NCI-H446 (cell line): ENCODE measurements around the gene ZNF136.
A peak's percentile ranks its signal among the peaks of the same experiment; 100 is the strongest.

Experiments
- DNase-seq, 2 experiments: peaks; one replicate each; lab custom pipeline; 2025; lab: John Stamatoyannopoulos, UW

Gene ZNF136

DNA sequence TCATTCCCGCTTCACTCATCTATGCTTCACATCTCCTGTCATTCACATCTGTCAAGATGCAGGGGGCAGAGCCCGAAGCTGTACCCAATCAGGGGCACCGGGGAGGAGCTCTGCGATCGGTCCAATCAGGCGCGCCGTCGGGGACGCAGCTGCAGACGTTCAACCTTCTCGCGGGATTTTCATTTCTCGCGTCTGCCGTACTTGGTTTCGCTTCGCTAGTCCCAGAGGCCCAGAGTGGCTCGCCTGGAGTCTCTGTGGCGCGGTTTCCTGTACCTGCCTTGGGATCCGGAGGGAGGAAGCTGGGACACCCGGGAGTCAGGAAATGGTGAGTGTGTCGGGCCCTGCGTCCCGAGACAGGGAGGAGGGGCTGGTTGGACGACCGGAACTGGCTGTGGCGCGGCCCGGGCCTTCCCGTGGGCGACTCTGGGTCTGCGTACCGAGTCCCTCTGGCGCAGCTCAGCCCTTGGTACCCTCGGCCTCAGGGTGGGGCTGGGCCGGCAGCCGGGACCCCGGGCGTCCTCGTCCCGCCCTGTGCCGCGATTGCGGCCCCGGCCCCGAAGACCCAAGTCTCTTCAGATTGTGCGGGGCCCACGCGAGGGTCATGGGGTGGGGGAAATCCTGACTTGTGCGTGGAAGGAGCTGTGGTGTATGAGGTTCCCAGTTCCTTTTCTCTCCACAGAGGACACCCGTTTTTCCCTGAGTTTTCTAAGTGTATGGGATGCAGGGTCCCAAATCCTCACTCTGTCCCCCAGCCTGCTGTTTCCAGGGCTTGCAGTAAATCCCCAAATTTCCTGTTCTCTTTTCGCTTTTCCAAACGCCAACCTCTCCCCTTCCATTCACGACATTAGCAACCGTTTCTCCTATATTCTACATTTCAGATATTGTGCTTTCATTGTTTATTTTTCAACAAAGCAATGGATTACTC lies at the start of gene ZNF136:
TSS of gene ZNF136 (plus strand) at position 215 of the 925 bp plus-strand sequence. CDS start at position 323, 108 bp downstream.
- DNase-seq, result peak; percentile 91 to 97

GRCh38 chr19:12113121-12113520 lies 49.8 kb upstream of the ZNF136 start:
- DNase-seq, result no peak

GRCh38 chr19:12117201-12117970 lies 45.5 kb upstream of the ZNF136 start:
- DNase-seq, result no peak

DNA sequence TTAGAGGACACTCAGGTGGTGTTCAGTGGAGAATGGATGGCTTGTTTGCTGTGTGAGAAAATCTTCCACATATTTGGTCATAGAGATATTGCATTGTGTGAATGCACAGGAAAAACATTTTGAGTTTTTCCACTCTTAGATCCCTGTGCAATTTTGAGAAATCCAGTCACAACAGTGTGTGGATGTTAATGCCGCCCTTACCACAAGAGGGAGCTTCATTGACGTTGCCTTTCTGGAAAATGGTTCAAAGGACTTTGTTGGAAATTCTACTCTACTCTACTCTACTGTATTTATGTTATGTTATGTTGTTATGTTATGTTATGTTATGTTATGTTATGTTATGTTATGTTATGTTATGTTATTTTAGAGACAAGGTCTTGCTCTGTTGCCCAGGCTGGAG lies 36.2 kb upstream of the ZNF136 start:
- no peak for DNase-seq

GRCh38 chr19:12133069-12133468 lies 29.8 kb upstream of the ZNF136 start:
- DNase-seq, result no peak

DNA sequence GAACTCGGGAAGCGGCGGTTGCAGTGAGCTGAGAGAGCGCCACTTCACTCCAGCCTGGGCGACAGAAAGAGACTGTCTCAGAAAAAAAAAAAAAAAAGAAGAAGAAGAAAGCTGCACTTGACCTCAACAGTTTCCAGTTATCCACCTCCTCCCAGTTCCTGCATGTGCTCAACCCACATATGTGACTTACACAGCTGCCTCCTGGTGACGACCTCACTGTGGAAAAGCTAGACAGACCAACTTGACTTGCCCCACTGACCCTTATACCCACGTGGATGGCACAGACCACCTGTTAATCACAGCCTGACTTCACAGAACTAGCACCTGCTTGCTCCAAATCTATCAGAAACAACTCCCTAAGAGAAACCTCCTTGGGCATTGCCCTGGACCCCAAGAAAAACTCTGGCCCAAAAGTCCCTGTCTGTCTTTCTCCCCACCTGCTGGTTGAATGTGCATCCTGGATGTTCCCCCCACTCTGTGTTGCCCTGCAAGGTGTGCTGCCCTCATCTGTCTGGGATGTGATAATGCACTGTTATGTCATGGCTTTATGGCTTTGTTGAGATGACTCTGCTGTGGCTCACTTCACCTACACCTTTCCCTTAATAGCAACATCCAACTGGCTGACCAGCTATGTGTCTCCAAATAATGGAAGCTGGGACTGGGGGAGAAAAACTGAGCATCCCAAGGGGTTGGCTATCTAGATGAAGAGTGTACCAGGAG lies 25.5 kb upstream of the ZNF136 start:
- DNase-seq, result no peak

- no peak for DNase-seq
Observed at GRCh38 chr19:12139269-12139668, 23.6 kb upstream of the ZNF136 start.

DNA sequence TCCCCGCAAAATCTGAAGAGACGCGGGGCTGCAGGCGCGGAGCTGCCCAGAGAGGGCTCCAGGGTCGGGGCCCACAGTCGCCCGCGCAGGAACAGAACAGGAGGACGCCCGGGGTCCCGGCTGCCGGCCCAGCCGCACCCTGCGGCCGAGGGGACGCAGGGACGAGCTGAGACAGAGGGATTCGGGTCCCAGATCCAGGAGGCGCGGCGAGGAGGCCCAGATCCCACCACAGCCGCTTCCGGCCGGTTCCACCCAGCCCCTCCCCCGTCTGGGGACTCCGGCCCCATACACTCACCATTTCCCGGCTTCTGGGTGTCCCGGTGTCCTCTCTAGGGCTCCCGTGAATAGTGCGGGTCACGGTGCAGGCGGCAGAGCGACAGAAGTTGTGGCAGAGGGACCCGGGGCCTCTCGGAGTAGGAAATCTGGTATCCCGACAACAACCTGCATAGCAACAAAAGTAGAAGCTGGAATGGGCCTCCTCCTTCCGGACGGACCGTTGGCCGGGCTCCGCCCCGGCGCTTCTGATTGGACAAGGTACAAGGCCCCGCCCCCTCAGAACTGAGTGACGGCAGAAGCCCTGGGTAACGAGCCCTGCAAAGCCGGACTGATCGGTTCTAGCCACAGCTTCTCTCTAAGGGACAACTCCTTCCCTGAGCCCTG lies 22.9 kb upstream of the ZNF136 start, which contains the start of gene ZNF20:
TSS of gene ZNF20 (minus strand) at position 466 of the 660 bp plus-strand sequence. CDS start at position 298, 168 bp downstream.
- DNase-seq, result peak; percentile 74 to 95

- peak; percentile 71 to 77 for DNase-seq
Observed at GRCh38 chr19:12140545-12141404, 22.1 kb upstream of the ZNF136 start.

- DNase-seq, result no peak
Observed at GRCh38 chr19:12141405-12141736, 21.5 kb upstream of the ZNF136 start.

DNA sequence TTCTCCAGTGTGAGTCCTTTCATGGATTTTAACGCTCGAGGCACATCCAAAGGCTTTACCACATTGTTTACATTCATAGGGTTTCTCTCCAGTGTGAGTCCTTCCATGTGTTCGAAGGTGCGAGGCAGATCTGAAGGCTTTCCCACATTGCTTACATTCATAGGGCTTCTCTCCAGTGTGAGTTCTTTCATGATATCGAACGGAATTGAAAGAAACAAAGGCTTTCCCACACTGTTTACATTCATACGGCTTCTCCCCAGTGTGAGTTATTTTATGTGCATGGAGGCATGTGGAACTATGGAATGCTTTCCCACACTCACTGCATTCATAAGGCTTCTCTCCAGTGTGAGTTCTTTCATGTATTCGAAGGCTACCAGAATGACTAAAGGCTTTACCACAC lies 17.5 kb upstream of the ZNF136 start:
- DNase-seq, result no peak

DNA sequence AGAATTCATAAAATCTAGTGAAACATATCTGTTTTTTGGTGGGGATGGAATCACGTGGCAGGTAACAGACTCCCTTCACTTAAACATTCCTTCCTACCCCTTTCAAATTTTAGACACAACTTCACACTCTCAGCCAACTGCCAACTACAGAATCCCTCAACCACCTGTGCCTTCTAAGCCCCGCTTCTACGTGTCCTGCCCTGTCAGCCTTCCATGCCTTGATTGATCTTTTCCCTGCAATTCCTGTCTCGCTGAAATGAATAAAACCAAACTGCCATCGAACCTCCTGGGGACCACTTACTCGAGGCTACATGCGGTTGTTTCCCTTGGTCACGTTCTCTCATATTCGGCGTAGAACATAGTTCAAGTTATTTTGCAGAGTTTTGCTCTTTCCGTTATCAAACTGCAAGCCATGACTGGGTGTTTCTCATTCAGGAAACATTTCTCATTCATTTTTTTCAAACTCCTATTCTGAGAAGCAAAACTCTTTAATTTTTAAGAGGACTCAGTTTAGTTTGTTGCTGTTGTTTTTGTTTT lies 7.5 kb upstream of the ZNF136 start:
- DNase-seq, result no peak

DNA sequence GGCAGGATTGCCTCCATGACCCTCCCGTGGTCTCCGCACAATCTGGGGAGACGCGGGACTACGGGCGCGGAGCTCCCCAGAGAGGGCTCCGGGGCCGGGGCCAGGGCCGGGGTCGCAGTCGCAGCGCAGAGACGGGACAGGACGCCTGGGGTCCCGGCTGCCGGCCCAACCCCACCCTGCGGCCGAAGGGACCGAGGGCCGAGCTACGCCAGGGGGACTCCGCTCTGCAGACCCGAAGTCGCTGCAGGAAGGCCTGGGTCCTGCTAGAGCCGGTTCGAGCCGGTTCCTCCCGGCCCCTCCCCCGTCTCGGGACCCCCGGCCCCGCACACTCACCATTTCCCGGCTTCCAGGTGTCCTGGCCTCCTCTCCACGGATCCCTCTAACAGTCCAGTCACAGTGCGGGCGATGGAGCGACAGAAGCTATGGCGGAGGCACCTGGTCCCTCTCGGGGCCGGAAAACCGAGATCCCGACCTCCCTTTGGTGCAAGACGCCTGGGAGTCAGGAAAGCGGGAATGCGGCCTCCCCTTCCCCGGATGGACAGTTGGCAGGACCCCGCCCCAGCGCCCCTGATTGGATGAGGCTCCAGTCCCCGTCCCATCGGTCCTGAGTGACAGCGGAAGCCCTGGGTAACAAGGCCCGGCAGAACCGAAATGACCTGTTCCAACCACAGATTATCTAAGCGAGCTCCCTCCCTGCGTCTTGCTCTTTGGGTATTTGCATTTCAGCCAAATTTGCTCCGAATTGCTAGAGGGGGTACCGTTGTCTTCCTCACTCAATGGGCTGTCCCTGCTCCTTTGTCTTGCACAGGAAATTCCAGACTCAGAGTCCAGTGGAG lies 6.5 kb upstream of the ZNF136 start, which contains the start of gene ZNF625:
TSS of gene ZNF625 (minus strand) at position 512 of the 836 bp plus-strand sequence. CDS start at position 336, 176 bp downstream.
- DNase-seq, result peak; percentile 85 to 91

DNA sequence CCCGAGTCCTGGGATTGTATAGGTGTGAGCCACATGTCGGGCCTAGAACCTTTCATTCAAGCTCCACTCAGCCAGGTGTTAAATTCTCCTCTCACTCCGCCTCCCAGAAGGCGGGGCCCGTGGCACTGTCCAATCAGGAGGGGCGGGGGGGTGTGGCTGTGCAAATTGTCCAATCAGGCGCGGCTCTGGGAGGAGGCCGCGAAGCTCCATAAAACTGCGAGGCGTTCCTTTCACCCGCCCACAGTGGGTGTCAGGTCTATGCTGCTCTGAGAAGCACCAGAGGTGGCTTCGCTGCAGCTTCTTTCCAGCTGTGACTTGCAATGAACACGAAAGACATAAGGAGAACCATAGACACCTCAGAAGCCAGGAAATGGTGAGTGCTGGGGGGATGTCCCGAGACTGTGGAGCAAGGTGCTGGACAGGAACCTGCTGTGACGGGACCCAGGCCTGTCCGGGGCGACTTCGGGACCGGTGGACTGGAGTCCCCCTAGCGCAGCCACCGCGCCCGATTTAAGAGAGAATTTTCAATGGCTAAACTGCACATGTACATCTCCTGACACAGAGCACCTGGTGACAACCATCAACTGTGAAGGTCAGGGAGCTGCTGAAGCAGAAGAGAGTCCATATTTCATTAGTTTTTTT lies 3.0 kb upstream of the ZNF136 start:
- no peak for DNase-seq

GRCh38 chr19:12162513-12162881 lies 399 bp upstream of the ZNF136 start:
- DNase-seq, result no peak

GRCh38 chr19:12163826-12164225 lies 930 bp downstream of the ZNF136 start:
- no peak for DNase-seq

DNA sequence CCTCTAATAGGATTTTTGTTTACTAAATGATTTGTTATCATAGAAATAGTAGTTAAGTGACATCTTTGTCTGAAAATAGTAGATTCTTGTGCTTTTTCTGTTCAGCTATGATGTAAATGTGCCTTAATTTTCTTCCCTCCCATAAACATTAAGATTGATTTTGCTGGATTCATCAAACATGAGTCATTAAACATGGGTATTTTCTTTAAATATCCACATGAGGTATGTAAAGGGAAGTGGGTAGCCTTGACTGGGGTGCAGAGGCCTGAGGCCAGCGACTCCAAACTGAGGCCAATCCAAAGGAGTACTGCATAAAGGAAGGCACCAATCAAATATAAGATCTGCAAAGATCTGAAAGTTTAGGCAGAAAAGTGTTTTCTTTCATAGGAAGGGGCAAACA lies 3.7 kb downstream of the ZNF136 start:
- no peak for DNase-seq

- DNase-seq, result no peak
Observed at GRCh38 chr19:12180377-12180776, 17.5 kb downstream of the ZNF136 start.

DNA sequence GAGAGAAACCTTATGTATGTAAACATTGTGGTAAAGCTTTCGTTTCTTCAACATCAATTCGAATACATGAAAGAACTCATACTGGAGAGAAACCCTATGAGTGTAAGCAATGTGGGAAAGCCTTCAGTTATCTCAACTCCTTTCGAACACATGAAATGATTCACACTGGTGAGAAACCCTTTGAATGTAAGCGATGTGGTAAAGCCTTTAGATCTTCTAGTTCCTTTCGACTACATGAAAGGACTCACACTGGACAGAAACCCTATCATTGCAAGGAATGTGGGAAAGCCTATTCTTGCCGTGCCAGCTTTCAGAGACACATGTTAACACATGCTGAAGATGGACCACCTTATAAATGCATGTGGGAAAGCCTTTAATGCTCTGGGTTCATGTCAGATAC lies 24.7 kb downstream of the ZNF136 start:
- no peak for DNase-seq
